ENCODE results near the gene TNS3.
A peak's percentile ranks its signal among the peaks of the same experiment; 100 is the strongest.

The TNS3 gene

DNA sequence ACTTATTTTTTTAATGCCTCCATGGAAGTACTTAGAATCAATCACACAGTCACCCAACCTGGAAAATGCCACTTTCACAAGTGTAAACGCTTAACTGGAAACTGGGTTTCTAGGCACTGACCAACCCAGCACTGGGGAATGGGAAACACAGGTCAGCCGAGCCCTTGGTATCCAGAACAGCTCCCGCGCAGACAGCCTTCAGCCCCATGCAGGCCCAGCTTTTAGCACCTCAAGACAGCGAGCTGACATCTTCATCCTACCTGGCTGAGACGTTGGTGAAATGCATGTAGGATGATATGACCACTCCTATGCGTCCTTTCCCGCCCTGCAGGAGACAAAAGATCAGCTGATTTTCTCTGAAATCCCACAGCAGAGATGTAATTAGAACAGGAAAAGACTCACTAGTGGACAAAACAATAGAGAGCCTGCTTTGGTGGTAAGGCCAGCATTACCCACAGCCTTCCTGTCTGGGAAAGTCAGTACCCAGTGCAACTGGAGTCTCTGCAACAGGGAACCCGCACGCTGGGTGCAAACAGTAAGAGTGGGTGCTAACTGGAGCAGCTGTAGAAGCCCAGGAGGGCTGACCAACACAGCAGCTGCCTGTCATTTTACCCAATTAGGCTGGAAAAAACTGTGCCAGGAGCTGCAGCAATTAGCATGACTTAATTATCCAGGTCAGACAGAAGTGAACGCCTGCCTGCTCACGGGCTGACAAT is 153.7 kb downstream of the TNS3 start:
- no peak for DNase-seq (ENCODE audit: low read depth)

DNA sequence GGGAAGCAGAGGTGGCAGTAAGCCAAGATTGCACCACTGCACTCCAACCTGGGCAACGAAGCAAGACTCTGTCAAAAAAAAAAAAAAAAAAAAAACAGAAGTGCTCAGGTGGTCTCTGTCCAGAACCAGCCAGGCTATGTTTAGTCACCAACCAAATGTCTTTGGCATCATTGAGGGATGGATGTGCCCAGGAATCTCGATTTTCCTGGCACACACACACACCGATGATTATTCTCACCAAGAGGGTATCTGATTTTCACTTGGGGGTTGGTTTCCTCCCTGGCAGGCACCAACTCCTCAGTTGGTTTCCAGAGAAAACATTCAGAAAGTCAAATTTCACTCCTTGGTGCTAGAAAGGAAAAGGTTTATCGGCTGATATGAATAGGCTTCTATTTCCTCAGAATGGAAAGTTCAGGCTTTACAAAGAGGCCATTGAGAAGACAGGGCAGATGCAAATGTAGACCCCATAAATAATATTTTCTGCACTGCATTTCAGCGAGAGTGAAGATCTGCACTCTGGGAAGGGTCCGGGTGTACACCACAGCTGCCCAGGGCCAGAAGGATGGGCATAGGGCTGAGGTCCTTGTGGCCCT is 154.8 kb downstream of the TNS3 start:
- no peak for DNase-seq (ENCODE audit: low read depth)

DNA sequence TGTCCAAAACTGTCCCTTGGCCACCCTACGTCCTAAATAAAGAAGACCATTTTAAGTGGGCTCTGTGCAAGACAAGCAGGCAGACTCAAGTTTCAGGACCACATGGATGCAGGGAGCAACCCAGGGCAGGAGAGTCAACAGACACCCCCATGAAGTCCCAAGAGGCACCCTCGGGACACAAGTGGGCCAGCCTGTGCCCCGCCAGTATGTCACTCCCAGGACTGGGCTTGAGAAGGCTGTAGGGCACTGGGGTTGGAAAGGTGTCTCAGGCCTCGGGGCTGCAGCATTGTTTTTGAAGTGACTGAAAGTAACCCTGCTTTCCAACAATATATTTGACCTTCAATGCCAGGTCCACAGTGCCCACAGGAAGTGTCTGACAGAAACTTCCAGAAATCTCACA is 157.4 kb downstream of the TNS3 start:
- no peak for DNase-seq (ENCODE audit: low read depth)

DNA sequence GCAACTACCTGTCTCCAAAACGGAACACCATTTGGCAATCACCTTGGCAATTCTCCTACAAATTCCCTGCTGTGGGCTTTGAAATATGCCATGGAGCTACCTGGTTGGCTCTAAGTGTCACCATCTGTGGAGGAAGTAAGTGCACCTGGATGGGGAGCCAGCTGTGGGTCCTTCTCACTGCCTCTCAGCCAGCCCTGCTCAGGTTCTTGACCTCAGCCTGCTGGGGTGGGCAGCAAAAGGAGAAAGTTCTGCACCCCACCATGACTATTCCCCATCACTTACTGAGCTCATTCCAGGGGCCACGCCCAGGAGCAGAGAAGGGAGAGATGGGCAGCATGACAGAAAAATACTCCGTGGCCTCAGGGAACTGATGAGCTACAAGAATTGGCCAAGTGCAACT is 158.7 kb downstream of the TNS3 start:
- DNase-seq (ENCODE audit: low read depth) = no peak

DNA sequence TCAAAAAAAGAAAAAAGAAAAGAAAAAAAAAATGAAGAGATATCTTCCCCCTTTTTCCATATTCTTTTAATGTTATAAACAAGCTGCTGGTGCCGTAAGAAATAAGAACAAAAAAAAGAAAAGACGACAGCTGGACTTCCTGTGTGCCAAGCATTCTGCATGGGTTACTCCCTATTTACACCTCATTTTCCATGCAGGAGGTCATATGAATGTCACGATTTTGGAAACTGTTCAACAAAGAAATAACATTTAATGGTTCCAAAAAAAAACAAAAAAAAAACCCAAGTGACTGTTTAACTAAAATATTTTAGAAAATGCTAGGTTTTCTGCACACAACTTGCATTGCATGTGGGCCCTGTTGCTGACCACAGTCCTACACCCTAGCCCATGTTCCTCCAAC is 159.3 kb downstream of the TNS3 start:
- no peak for DNase-seq (ENCODE audit: low read depth)

DNA sequence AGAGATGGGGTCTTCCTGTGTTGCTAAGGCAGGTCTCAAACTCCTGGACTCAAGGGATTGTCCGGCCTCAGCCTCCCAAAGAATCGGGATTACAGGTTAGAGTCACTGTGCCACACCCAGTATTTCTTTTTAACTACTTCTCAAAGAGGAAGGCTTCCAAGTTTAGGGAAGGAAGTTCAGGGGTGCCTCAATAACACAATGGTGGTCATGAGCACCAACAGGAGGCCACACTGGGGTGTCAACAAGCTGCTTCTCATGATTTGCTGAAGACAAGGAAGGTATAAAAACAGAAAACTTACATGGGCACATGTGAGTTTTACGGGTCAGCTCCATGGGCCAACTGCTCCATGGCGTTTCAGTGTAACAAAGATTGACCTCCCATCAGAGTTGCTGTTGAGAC is 160.5 kb downstream of the TNS3 start:
- DNase-seq (ENCODE audit: low read depth) = no peak

DNA sequence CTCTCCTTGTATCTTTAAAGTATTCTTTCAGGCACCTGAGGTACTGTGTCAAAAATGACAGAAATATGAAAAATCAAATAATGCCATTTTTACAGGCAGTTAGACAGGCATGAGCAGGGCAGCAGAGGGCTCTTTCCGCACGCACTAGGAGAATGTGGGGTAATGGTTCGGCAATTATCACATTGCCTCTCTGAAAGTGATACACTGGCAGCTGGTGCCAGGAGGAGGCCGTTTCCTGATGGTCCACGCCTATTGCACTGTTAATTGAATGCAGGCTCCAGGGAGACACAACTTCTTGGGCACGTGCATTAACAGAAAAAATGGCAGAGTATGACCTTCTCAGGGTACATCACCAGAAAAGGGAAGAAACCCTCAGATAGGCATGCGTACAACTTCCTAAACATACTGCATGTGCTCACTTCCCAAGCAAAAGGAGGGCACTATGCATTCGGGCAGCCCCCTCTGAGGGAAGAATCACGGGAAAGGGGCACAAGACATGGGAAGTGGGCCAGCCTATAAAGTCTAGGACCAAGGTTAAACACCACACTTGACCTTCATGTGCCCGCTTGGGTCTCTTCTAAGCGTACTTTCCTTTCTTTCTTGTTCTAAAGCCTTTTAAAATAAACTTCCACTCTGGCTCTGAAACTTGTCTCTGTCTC is 161.7 kb downstream of the TNS3 start:
- DNase-seq (ENCODE audit: low read depth) = no peak

DNA sequence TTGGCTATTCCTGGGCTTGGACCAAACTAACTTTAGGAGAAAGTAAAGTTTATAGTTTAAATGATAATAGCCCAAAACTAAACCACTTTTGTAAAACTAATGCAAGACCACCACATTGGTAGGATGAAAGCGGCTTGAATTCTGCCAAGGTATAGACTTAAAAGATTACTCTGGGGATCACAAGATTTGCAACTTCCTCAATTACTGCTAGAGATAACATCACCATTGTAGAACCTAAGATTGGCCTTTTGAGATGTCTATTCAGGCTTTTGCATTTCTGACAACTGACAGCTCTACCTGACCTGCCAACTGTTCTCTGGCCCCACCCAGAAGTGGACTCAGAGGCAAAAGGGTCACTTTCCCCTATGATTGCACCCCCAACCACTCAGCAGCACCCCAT is 162.4 kb downstream of the TNS3 start:
- no peak for DNase-seq (ENCODE audit: low read depth)

DNA sequence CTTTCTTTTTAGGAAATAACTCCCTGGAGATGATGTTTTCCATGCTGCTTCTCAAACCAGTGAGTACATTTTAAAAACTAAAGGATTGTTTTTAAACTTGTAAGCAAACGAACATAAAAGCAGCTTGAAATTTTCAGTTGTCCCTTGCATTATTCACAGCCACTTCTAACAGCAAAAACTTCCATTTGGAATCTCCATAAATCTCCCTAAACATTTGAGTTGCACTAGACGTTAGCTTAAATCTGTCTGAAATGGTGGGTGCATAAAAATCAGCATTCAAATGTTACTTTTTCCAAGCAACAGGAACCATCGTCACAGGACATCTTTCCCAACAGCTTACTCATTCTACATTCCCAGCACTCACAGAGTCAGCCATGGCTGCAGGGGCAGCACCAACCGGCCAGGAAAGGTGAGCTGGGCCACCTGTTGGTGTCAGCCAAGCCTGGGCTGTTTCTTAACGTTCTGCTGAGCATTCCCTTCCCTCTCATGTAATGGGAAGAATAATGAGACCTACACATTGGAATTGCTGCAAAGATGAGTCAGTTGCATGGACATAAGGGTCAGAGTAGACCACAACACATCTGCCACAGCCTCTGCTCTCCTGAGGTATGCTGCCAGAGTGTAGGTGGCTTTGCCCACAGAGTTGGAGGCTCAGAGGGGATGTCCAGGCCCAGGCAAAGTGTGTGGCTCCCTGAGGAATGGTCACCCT is 163.2 kb downstream of the TNS3 start:
- peak; percentile 82 for DNase-seq (ENCODE audit: low read depth)

DNA sequence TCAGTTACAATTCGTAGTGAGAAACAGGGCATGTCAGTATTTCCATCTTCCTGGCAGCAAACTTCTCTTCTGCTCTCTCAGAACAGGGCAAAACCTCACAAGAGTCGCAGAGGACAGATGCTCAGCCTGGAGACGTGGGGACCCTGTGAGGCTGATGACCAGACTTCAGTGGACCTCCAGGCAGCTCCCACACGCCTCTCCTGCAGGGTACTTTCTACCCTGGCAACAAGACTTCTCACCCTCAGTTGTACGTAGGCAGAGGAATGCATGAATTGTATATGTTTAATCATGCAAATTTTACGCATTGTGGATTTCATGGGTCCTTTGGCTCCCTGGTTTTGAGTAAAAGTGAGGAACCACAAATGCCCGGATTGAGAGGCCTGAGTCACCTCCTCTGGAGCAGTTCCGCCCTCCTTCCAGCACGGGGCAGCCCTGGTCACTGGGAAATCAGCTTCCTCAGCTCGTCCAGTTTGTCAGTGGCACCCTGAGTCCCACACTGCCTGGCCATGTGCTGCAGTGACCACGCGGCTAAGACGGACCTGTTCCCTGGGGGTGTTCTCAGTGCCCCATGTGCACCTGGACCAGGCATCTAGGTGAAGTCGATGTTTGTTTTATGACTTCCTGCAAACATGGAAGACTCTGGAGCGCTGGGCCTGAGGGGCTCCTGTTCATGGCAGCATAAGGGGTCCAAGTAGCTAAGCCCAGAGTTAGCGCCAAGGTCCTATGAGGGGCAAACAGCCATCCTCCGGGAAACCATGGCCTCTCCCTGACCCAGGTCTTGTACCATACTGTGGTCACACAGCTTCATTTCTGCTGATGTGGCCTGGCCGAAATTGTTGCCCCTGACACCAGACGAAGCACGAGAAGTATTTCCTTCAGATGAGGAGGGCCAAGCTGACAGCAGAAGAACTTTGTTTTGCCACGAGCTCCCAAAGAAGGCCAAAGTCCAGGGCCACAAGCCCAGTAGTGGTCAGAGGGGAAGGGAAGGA is 165.1 kb downstream of the TNS3 start:
- peak; percentile 43 for DNase-seq (ENCODE audit: low read depth)

DNA sequence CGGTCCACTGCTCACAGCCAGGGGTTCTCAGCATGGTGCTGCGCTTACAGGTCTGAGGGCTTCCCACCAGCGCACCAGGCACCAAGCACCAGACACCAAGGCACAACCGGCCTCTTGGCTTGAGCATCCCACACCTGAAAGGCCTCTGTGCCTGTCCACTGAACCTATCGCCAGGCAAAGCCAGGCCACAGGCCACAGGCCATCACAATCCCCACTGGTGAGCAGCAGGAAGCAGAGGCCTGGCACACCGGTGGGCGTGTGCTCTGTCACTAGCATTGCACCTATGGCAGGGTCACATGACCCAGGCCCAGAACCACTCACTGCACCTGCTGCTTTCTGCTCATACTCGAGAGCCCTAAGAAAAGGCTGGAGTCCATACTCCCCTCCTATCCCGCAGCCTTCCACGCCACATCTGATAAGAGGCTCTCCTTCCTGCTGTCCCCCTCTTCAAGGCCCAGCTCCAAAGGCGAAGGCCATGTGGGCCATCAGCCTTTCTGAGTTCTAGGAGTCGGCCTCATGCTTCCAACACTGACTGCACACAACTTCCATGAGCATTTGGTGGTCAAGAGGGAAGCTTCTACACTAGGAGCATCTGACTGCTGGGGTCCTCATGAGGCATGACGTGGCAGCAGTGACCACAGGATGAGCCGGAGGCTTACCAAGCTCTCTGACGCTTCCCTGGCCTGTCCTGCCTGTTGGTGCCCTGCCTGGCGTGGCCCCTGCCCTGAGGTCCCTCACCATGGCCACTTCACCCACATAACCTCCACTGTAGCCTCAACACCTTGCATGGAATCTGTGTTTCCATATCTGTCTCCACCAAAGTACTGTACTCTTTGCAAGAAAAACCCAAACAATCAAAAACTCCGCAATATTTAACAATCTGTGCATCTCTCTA is 166.3 kb downstream of the TNS3 start:
- DNase-seq (ENCODE audit: low read depth) = no peak

DNA sequence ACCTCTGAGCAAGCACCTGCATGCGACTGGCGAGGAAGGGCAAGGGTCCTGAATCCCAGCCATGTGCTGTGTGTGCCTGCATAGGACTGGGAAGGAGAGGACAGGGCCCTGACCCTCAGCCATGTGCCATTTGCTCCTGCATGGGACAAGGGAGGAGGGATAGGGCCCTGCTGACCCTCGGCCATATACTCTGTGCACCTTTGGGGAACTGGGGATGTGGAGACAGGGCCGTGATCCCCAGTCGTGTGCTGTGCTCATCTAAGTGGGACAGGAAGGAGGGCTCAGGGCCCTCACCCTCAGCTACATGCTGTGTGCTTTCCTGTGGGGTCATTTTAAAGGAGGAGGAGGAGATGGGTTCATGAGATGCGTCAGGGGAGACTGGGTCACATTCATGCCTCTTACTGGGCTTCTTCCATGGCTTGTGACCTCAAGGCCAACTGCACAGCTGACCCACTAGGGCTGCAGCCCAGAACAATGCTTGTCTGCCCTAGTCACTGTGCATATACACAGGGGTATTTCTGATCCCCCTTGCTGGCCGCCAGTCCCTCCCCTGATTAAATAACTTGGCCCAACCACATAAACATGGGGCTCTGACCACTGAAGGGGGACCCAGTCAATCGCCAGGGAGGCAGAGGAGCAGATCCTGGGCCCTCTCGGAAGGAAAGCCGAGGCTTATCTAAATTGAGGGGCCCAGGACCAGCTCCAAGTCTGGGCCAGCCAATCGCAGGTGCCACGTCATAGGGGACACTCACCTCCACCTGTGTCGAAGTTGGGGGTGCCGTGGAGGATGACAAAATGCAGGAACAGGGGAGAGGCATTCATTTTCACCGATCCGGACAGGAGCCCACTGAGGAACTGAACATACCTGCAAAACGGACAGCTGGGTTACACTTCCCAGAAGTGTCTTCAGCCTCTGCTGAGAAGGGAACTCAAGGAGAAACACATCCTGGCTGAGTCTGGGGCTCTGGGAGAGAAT is 167.3 kb downstream of the TNS3 start:
- DNase-seq (ENCODE audit: low read depth) = no peak

DNA sequence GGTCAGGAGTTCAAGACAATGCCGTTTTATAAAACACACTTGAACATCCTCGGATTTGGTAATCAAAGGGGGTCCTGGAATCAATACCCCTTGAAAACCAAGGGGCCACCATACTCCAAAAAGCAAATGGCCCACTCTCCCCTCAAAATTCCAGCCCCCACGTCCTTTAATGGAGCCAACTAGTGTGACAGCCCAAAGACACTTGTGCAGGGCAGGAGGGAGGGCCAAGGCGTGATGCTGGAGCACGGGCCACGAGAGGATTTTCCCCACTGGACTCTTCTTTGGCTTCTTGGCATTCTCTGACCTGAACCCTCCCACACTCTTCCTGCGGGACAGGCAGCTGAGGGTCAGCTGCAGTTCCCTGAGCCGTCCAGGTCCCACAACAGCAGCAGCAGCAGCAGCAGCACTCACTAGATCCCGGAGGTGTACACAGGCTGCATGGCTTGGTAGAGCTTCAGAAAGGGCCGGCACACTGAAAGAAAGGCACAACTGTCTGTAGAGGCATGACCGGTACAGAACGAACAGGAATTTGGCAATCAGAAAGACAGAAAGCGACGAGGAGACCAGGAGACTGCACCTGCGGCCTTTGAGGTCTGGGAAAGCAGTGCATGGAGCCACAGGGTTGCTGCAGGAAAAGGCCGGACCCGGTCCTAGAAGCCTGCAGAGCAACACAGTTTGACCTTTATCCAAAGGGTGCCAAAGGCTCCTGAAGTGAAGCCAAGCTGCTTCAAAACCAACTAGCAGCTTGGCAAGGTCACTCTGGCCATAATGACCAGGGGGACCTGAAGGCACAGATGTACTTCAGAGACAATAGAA is 168.2 kb downstream of the TNS3 start:
- DNase-seq (ENCODE audit: low read depth) = no peak

DNA sequence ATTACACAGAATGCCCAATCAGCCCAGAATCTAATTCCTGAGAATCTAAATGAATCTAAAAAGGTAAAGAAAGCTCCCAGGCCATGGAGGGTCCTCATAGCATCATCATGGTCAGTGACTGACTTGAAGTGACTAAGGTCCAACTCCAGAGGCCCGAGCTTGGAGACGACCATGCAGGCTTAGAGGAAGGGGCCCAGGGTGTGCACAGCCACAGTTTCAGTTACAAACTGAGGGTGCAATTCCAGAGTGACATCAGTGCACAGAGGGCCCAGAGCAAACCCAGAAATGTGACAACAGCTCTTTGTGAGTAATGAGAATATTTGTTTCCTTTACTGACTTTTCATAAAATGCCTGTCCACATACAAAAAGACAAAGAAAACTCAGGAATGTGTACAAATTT is 170.0 kb downstream of the TNS3 start:
- DNase-seq (ENCODE audit: low read depth) = no peak

DNA sequence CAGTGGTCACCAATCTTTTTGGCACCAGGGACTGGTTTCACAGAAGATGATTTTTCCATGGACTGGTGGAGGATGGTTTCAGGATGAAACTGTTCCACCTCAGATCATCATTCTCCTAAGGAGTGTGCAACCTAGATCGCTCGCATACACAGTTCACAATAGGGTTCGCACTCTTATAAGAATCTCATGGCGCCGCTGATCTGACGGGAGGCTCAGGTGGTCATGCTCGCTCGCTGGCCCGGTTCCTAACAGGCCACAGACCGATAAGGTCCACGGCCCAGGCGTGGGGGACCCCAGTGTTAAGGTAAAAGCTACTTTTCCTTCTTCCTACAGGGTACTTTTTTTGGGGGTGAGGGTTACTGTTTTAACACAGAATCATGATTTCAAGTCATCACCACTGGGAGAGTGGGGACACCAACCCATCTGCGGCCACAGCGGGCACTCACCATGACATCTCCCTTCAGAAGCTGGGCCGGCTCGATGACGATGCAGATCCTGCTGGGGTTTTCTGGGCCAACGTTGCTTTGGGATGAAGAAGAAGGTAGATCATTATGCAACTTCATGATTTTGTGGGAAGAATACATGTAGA is 170.5 kb downstream of the TNS3 start:
- DNase-seq (ENCODE audit: low read depth) = no peak

DNA sequence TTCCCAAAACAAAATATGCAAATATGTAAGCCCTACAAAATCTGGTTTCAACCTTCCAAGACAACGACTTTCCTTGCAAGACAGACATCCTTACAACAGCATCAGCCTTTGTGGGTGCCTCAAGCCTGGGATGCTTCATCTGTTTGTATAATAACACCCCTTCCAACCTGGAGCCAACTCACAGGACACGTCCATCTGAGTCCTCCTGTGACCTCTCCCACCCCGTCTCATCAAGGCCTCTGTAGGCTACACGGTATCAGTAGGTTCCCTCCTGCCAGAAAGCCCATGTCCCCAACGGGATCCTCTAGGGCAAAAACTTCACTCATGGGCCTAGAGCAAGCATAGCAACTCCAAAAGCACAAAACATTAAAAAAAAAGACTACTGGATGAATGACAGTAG is 173.2 kb downstream of the TNS3 start:
- DNase-seq (ENCODE audit: low read depth) = no peak

DNA sequence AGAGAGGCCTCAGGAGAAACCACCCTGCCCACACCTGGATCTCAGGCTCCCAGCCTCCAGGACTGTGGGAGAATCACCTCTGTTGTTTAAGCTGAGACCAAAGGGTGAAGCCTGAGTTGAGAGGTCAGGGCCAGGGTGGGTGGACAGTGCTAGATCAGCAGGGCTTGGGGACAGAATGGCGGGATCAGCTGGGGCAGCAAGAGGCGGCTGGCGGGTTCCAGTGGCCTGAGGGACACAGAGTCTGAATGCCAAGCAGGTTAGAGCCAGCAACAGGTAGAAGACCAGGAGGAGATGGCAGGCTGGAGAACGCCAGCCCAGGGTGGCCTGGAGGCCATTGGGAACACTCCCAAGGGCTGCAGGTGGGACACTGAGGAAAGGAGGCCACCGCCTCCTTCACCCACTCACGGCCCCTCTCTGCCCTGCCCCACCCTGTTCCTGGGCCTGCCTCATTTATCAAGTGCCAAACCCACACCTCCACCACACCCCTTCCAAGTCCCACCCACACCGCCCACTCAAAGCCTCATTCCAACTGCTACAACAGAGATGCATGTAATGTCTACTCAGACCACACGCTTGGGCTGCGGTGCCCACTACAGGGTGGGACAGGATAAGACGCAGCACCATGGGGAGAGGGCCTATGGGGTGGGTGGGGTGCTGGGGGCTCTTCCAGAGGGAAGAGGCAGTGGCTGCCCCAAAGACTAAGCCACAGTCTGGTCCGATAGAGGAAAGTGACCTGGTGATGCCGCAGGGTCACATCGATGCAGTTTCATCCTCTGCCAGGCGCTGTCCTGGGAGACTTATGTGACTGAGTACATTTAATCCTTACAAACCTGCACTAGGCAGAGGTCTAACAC is 173.9 kb downstream of the TNS3 start:
- DNase-seq (ENCODE audit: low read depth) = no peak
